Measurements from ENCODE around the gene SPINK8. TPM values are rescaled to one million over a fixed set of nuclear protein-coding genes. Genes with fewer than 3 reads are reported as not detected.
"Not testable (repeated sequence)": the region's sequence is repeated elsewhere in the genome, so short reads cannot be mapped to it uniquely, and the experiment has no call there.

SPINK8 gene
- not detected for total RNA-seq
- long read RNA-seq, result 0 reads

DNA sequence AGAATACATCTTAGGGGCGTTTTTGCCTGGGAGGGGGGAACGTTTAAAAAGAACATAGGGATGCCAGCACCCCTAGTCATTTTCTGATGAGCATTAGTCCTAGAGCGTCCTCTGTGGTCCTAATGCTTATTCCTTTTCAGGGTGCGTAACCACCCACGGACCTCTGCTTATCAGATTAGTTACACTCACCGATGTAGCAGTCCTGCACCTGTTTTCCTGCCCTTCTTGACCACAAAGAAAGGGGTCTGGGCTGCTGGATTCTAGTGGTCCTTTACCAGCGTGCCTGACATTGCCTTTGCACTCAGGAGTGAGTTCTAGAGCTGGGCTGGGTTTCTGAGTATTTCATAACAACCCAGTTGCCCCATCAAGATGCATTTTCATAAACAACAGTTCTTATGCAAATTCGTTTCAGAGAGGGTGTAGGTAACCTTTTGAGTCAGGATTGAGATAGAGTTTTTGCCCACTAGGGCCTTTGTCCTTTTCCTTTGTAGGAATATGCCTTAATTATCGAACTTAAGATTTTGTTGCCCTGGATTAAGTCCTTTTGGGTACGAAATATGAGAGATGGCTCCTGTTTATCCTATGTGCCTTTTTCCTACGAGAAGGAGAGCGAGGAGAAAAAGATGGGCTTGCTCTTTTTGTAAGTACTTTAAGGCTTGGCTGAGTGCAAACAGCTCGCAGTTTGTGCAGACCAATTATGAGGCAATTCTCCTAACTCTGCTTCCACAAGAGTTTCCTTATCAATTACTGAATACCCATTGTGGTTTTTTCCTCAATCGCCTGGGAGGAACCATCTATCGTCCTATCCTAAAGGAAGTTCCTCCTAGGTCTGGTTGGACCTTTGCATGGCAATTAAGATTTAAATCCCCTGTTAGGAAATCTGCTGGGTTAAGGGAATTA, at the start of gene SPINK8:
Gene SPINK8 (minus strand): TSS at position 316 of the 900 bp plus-strand sequence. CDS start 5,320 bp downstream, outside the sequence.
- ATAC-seq; DNase-seq; intact Hi-C loops (cut with DNase I): not testable (repeated sequence)

DNA sequence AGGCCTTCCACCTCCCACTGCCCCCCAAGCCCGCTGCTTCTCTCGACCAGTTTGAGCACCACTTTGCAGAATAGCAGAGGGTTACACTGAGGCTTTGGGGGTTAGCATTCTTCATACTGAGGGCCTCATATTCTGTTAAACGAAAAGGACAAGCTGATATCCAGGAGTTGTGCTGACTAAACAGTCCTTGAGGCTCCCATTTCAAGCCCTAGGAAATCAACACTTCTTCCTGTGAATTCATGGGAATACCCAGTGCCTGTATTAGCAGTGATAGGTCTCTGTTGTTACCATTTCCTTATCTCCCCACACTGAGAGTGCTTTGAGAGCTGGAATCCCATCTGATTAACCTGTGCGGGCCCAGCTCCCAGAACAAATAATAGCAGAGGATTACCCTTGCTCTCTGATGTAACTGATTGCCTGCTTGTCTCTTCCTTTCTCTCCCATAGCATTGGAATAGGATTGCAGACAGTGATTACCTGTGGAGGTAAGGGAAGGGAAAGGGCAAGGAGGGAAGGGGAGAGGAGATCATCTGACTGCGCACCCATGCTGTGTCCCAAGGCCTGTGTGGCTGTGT, 39.5 kb upstream of the SPINK8 start:
- DNase-seq (no peak), ATAC-seq (no peak)
- intact Hi-C loops (cut with DNase I), result no loop called here

DNA sequence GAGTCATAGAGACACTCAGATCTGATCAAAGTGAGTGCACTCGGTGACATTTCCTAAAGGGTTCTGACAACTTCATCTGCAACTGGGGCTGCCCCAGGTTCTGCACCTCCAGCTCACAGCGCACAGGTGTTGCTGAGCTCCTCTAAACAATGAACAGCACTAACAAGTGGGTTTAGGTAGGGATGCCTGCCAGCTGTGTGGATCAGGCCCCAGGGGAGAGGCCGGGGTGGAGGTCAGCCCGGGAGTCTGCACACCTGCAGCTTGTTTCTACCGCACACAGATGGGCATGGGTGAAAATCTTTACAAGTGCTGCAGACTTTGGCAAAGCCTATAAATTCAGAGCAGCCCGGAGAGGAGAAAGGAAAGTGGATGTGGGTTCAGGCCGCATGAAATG, 38.9 kb upstream of the SPINK8 start:
- intact Hi-C loops (cut with DNase I), result no loop called here
- DNase-seq (no peak), ATAC-seq (no peak)

DNA sequence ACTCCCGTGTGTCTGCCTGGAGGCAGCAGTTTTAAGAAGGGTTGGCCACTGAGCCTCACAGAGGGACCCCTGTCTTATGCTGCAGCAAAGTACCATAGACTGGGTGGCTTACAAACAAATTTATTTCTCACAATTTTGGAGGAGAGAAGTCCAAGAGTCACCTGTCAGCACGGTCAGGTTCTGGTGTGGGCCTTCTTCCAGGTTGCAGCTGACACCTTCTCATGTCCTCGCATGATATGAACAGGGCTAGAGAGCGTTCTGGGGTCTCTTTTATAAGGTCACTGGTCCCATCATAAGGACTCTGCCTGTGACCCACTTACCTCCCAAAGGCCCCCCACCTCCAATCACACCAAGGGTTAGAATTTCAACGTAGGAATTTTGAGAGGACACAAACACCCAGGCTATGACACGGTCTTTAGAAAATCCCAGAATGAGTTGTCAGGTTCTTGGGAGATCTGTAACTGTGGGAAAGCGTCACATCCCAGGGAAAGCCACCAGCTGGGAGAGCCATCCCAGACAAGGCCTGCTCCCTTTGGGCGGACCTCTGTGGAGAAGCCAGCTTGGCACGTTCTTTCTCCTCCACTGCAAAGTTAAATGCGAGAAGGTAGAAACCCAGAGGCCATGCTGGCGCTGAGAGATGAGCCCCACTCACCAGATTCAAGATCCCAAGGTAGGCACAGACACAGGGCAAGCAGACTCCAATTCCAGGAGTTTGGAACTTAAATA, 38.4 kb upstream of the SPINK8 start, which contains the start of gene FBXW12:
Gene FBXW12 (plus strand): TSS at position 569 of the 726 bp plus-strand sequence. CDS start 549 bp downstream, outside the sequence.
- ATAC-seq (no peak), DNase-seq (no peak)
- intact Hi-C loops (cut with DNase I), result no loop called here

DNA sequence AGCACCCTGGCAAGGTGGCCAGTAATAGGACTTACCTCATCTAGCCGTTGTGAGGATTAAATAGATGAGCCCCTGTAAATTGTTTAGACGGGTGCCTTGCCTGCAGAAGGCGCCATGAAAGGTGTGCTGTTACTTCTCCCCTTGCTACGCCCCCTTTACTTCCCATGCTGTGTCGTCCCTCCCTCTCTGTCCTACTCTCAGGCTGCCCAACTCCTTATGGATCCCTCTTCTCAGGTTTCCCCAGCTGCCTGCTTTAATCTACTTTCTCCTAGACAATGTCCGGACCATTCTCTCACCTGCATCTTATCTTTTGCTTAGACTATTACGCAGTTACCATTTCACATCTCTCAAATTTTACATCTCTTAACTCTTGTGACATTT, 36.9 kb upstream of the SPINK8 start:
- DNase-seq (no peak), ATAC-seq (no peak)
- intact Hi-C loops (cut with DNase I), result no loop called here

DNA sequence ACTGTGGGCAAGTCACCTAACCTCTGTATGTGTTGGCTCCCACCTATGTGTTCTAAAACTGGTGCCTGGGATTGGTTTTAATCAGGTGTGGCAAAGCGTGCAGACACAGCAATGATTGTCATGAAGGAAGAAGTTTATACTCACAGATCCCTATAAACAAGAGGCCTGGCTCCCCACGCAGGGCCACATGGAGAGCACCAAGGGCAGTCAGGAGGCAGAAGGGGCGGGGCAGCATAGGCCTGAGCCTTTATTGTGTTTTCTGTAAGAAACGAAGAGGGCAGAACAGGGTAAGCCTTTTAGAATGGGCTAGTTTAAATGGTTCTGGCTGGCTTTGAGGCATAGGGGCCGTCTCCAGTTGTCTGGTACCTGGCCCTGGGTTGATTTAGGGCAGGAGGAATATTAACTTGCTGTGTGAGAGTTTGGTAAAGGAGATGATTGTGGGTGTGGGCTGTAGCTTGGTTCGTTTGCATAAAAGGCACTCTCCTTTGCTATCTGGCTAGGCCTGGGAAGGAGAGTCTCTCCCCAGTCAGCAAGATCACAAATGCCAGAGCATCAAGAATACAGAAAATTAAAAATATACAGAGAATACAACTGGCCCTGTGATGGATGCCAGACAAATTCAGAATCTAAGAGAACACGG, 36.4 kb upstream of the SPINK8 start:
- no peak for ATAC-seq
- intact Hi-C loops (cut with DNase I), result no loop called here

DNA sequence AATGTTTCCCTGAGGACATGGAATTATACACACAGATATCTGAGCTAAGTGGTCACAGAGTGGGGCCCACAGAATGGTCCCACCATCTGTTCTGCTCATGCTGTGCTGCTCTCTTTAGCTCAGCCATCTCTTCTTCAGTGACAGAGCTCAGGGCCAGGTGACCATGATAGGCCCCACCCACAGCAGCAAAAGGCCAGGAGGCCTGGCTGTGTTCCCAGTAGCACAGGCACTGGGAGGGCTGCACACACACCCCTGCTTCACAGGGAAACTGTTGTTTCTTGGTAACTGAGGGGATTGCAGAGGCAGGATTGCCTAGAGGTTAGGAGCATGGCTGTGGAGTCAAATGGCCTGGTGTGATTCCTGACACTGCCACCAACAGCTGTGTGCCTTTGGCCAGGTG, 33.7 kb upstream of the SPINK8 start:
- DNase-seq, result no peak
- intact Hi-C loops (cut with DNase I), result no loop called here
- ATAC-seq, result peak in 1 of 2 donors; percentile 26

More for the DNA sequence above, 36.4 kb upstream of the SPINK8 start:
- no peak for DNase-seq

DNA sequence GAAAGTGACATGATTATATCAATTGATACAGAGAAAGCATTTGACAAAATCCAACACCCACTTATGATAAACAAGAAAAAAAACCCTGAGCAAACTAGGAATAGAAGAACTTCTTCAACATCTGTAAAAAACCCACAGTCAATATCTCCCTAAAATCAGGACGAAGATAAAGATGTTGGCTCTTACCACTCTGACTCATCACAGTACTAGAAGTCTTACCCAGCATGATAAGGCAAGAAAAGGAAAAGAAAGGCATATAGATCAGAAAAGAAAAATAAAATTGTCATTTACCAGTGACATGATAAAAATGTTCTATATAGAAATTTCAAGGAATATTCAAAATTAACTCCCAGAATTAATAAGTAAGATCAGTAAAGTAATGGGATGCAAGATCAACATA, 31.4 kb upstream of the SPINK8 start:
- intact Hi-C loops (cut with DNase I), result no loop called here
- DNase-seq (no peak), ATAC-seq (no peak)

DNA sequence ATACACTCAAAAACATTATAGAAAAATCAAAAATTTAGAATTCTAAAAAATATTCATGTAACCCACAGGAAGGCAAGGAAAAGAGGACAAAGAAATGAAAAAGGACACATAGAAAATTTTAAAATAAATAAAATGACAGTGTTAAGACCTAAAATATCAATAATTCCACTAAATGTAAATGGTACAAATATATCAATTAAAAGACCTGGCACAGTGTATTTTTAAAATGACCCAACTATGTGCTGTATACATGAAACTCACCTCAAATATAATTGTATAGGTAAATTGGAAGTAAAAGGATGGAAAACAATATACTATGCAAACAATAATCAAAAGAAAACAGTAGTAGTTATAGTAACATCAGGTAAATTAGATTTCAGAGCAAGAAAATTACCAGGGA, 28.5 kb upstream of the SPINK8 start:
- ATAC-seq (no peak), DNase-seq (no peak)
- intact Hi-C loops (cut with DNase I), result no loop called here

DNA sequence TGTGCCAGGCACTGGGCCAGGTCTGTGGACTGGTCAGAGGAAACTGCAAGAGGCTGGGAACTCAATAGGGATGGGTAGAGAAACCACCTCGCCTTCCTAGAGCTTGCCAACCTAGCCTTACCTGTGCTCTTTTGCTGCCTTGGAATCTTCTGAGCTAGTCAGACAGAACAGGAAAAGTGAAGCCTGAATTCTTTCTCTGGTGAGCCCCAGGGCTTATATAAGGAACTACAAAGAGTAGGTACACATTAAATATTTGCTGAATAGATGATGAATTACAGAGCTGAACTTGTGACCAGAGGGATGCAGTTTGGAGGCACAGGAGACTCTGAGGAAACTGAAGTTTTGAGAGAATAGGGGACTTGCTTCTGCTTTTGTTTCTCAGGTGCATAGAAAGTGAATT, 23.0 kb upstream of the SPINK8 start:
- intact Hi-C loops (cut with DNase I), result no loop called here
- ATAC-seq, result no peak
- DNase-seq, result no peak

DNA sequence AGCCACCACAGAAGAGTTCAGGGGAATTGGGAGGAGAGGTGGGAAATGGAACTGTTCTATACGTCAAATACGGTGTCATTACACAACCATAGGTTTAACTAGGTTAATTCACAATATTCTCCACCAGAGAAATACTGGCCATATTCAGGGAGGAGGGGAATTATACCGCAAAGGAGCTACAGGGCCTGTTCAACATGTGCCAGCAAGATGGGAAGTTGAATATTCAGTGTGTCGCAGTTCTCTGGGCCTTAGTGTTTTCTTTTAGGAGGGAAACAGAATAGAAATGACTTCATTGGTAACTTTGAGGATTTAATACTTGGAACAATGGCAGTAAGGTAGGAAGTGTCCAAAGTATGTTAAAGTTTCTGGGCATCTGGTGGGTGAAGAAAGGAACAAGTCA, 20.5 kb upstream of the SPINK8 start:
- ATAC-seq (no peak), DNase-seq (no peak)

DNA sequence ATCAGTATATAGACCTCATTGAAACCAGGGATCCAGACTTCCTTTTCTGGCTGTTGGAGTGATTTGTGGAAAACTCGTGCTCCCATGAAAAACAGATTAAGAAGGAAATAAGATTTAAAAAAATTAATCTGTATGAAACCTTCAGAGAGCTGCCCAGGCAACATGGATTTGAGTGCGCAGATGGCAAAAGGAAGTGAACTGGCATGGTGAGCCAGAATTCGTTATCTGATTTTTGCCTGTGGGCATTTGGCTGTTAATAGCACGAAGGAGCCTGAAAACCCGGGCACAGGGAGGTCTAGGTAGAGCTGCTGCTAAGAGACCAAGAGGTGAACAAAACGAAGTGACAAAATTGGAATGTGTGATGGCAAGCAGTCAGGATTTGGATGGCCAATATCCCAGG, 19.1 kb upstream of the SPINK8 start:
- intact Hi-C loops (cut with DNase I), result no loop called here
- no peak for ATAC-seq

More for the DNA sequence above, 20.5 kb upstream of the SPINK8 start:
- intact Hi-C loops (cut with DNase I), result no loop called here

DNA sequence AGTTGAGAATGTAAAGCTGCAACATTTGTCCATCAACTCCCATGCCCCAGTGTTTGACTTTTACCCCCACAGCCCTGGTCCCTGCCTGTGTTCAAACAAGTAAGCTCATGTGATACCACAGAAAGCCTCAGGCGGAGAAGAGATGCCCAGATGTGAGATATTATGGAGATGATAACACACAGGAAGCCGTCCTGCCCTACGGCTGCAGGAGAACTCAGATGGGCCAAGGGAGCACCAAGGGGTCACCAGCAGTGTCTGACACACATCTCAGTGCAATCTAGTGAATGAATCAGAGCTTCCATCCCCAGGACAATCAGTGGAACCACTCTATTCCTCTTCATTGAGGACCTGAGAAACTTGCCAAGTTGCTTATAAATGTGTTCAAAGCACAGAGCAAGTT, 14.0 kb upstream of the SPINK8 start:
- intact Hi-C loops (cut with DNase I), result no loop called here
- no peak for ATAC-seq

More for the DNA sequence above, 19.1 kb upstream of the SPINK8 start:
- no peak for DNase-seq

DNA sequence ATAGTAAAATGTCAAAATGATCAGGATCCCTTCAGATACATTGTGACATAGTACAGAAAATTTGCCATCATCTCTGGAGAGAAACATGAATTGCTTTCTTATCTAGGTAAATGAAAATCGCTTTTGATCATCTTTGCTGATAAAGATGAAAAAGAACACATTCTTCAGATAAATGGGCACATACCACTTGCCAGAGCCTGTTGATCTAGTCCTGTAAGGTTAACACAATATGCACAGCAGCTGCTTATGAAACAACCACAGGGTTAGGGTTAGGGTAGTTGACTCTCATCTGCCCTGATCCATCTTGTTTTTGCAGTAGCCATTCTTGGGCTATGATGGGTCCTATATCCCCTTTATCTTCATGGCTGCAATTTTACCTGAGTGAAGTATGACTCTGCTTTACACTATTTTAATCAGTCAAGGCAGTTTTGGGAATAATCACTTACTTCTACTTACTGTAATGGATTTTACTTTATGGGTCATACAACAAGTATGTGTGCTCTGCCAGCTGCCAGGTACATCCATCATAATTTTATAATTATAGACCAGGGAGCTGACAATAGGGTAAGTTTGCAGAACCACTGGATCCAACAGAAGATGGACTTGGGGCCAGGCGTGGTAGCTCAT, 12.6 kb upstream of the SPINK8 start:
- intact Hi-C loops (cut with DNase I), result no loop called here
- ATAC-seq, result no peak
- DNase-seq, result no peak

More for the DNA sequence above, 14.0 kb upstream of the SPINK8 start:
- no peak for DNase-seq

DNA sequence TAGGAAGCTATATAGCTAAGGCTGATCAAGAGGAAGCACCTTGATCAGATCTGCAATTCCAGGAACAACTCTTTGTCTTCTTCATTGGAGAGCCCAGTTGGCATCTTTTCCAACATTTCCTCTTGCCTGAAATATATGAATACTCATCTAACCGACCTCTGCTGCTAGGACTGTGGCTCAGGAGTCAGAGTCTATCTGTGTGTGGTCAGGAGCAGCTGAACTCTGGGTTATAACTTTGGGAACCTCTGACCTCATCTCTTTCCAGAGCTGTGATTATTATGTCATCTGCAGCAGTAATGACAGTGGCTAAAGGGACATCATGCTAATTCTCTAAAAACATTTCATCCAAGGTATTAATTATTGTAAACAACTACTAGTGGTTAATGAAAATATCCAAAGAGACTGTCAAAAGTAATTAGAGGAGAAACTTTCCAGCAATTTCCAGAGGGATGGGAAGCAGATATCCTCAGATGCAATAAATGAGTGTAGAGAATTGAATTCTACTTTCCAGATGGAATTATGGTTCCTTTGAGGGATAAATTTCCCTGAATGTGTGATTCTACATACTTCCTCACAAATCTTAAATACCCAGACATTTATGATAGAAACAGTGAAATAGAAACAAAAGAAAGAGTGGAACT, 11.5 kb upstream of the SPINK8 start:
- intact Hi-C loops (cut with DNase I), result no loop called here
- DNase-seq, result no peak
- no peak for ATAC-seq

DNA sequence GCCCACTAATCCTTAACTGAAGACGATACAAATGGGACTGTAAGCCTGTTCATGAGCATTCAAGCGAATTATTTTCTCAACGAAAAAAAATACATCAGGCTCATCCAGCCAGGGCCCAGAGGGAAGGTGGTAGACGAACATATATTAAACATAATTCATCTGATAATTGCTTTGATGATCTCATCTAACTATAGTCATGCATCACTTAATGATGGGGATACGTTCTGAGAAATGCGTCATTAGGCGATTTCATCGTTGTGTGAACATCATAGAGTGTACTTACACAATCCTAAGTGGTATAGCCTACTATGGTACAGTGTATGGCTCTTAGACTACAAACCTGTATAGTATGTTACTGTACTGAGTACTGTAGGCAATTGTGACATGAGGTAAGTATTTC, 10.0 kb upstream of the SPINK8 start:
- intact Hi-C loops (cut with DNase I), result no loop called here
- no peak for DNase-seq
- ATAC-seq, result no peak

DNA sequence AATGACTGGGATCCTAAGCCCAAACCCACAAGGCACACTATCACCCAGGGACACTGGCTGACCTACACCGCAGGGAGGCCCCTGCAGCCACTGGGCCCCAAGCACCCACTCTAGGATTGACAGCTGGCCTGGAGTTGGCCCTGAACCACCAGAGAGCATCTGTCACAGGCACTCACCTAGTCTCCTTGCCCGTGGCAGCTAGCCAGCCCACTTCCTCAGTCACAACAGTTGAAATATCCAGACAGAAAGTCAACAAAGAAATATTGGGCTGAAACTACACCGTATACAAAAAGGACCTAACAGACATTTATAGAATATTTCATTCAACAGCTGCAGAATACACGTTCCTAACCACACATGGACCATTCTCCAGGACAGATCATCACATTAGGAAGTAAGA, 5.2 kb upstream of the SPINK8 start:
- intact Hi-C loops (cut with DNase I), result no loop called here
- DNase-seq (no peak), ATAC-seq (no peak)

DNA sequence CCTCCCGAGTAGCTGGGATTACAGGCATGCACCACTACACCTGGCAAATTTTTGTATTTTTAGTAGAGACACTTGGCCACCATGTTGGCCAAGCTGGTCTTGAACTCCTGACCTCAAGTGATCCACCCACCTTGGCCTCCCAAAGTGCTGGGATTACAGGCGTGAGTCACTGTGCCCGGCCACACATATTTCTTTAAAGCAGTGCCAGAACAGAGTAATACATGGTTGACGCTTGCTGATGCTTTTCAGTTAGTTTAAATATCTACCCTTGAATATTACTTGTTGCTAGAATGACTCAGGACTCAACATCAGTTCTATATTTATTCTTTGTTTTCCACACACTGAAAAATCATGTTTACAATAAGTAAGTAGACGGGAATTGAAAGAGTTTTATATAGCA, 4.1 kb upstream of the SPINK8 start:
- intact Hi-C loops (cut with DNase I); DNase-seq; ATAC-seq: not testable (repeated sequence)
